ENCODE results near the gene FURIN.

The FURIN gene

DNA sequence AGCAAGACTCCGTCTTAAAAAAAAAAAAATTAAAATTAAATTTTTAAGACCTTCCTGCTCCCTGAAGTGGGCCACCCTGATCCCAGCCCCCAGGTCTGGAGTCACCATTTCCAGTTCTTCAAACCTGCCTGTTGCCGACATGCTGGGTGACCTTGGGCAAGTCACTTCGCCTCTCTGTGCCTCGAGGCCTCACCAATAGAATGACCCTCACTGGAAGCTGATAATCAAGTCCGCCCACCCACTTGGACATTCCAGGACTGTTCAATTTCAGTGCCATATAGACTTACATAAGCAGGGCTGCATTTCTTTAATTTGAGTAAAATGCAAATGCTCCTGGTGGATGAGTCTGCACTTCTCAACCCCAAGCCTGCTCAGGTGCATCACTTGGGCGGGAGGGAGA is 39.3 kb upstream of the FURIN start:
- Histone ChIP-seq H3K27me3 (ENCODE audit: control insufficient read depth, insufficient read depth, low read length) (no peaks in the 10 kb centered on the region), H3K27ac (ENCODE audit: low read depth, low read length) (no peak overlapping the region), H3K9me3 (ENCODE audit: control insufficient read depth, insufficient read depth, low read length) (no peaks in the 10 kb centered on the region), H3K4me3 (ENCODE audit: low read depth, low read length) (no peak overlapping the region), H3K4me1 (ENCODE audit: control insufficient read depth, insufficient read depth, low read length) (no peaks in the 10 kb centered on the region), H3K9ac (ENCODE audit: low read depth, low read length) (no peak overlapping the region), H3K36me3 (ENCODE audit: control insufficient read depth, insufficient read depth, low read length) (no peaks in the 10 kb centered on the region)

GRCh38 chr15:90829942-90830440 is 38.4 kb upstream of the FURIN start:
- no peaks in the 10 kb centered on the region for H3K9me3 ChIP-seq (ENCODE audit: control insufficient read depth, insufficient read depth, low read length)
- no peaks in the 10 kb centered on the region for H3K36me3 ChIP-seq (ENCODE audit: control insufficient read depth, insufficient read depth, low read length)
- H3K4me3 ChIP-seq (ENCODE audit: low read depth, low read length) = no peak overlapping the region
- no peaks in the 10 kb centered on the region for H3K27me3 ChIP-seq (ENCODE audit: control insufficient read depth, insufficient read depth, low read length)
- H3K4me1 ChIP-seq (ENCODE audit: control insufficient read depth, insufficient read depth, low read length) = no peaks in the 10 kb centered on the region
- no peak overlapping the region for H3K27ac ChIP-seq (ENCODE audit: low read depth, low read length)
- no peak overlapping the region for H3K9ac ChIP-seq (ENCODE audit: low read depth, low read length)

- H3K4me3 ChIP-seq (ENCODE audit: low read depth, low read length) = no peak overlapping the region
- no peak overlapping the region for H3K27ac ChIP-seq (ENCODE audit: low read depth, low read length)
- H3K36me3 ChIP-seq (ENCODE audit: control insufficient read depth, insufficient read depth, low read length) = no peaks in the 10 kb centered on the region
- H3K9me3 ChIP-seq (ENCODE audit: control insufficient read depth, insufficient read depth, low read length) = no peaks in the 10 kb centered on the region
- no peaks in the 10 kb centered on the region for H3K27me3 ChIP-seq (ENCODE audit: control insufficient read depth, insufficient read depth, low read length)
- no peak overlapping the region for H3K9ac ChIP-seq (ENCODE audit: low read depth, low read length)
- H3K4me1 ChIP-seq (ENCODE audit: control insufficient read depth, insufficient read depth, low read length) = peaks cover 13% of the 10 kb centered on the region
Measured at GRCh38 chr15:90834626-90835025, 33.8 kb upstream of the FURIN start.

- Histone ChIP-seq H3K4me3 (ENCODE audit: low read depth, low read length) (no peak overlapping the region), H3K4me1 (ENCODE audit: control insufficient read depth, insufficient read depth, low read length) (peaks cover 28% of the 10 kb centered on the region), H3K9ac (ENCODE audit: low read depth, low read length) (no peak overlapping the region), H3K9me3 (ENCODE audit: control insufficient read depth, insufficient read depth, low read length) (no peaks in the 10 kb centered on the region), H3K27me3 (ENCODE audit: control insufficient read depth, insufficient read depth, low read length) (no peaks in the 10 kb centered on the region), H3K27ac (ENCODE audit: low read depth, low read length) (peak overlapping the region; percentile 55), H3K36me3 (ENCODE audit: control insufficient read depth, insufficient read depth, low read length) (no peaks in the 10 kb centered on the region)
Measured at GRCh38 chr15:90836296-90836871, 32.0 kb upstream of the FURIN start.

GRCh38 chr15:90837094-90837493 is 31.3 kb upstream of the FURIN start:
- no peak overlapping the region for H3K27ac ChIP-seq (ENCODE audit: low read depth, low read length)
- peaks cover 28% of the 10 kb centered on the region for H3K4me1 ChIP-seq (ENCODE audit: control insufficient read depth, insufficient read depth, low read length)
- no peaks in the 10 kb centered on the region for H3K36me3 ChIP-seq (ENCODE audit: control insufficient read depth, insufficient read depth, low read length)
- H3K9me3 ChIP-seq (ENCODE audit: control insufficient read depth, insufficient read depth, low read length) = no peaks in the 10 kb centered on the region
- H3K27me3 ChIP-seq (ENCODE audit: control insufficient read depth, insufficient read depth, low read length) = no peaks in the 10 kb centered on the region
- no peak overlapping the region for H3K4me3 ChIP-seq (ENCODE audit: low read depth, low read length)
- H3K9ac ChIP-seq (ENCODE audit: low read depth, low read length) = no peak overlapping the region

DNA sequence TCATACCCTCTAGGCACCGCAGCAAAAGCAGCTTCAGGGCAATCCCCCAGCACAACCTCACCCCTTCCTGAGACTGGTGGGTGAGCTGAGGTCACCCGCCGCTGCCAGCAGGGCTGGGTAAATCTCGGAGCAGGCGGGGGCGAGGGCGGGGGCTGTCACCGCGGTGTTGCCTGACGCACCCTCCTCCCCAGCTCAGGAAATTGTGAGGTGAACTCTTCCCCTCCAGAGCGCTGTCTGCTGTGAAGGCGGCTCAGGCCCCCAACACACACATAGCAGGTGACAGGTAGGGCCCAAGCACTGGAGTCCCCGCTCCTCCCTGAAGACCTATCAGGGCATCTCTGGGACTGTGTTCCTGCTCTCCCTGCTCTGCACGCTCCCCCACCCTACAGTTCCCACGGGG is 30.2 kb upstream of the FURIN start:
- peaks cover 28% of the 10 kb centered on the region for H3K4me1 ChIP-seq (ENCODE audit: control insufficient read depth, insufficient read depth, low read length)
- H3K36me3 ChIP-seq (ENCODE audit: control insufficient read depth, insufficient read depth, low read length) = no peaks in the 10 kb centered on the region
- no peaks in the 10 kb centered on the region for H3K27me3 ChIP-seq (ENCODE audit: control insufficient read depth, insufficient read depth, low read length)
- H3K9me3 ChIP-seq (ENCODE audit: control insufficient read depth, insufficient read depth, low read length) = no peaks in the 10 kb centered on the region
- no peak overlapping the region for H3K9ac ChIP-seq (ENCODE audit: low read depth, low read length)
- H3K4me3 ChIP-seq (ENCODE audit: low read depth, low read length) = no peak overlapping the region
- no peak overlapping the region for H3K27ac ChIP-seq (ENCODE audit: low read depth, low read length)

DNA sequence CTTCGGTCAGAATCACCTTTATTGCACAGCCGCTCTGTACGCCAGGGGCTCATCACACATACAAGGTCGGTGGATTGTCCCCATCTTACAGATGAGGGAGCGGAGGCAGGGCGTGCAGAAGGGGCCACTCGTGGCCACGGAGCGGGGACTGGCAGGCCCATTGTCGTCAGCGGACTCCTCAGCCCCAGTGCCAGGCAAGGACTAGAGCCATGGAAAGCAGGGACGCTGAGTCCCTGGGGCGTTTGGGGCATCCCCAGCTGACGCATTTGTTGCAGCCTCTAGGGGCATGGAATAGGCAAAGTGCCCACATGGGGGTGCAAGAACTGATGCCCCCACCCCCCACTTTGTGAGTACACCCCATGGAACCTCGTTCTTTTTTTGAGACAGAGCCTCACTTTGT is 29.8 kb upstream of the FURIN start:
- Histone ChIP-seq H3K4me3 (ENCODE audit: low read depth, low read length) (no peak overlapping the region), H3K9ac (ENCODE audit: low read depth, low read length) (no peak overlapping the region), H3K9me3 (ENCODE audit: control insufficient read depth, insufficient read depth, low read length) (no peaks in the 10 kb centered on the region), H3K4me1 (ENCODE audit: control insufficient read depth, insufficient read depth, low read length) (peaks cover 28% of the 10 kb centered on the region), H3K27me3 (ENCODE audit: control insufficient read depth, insufficient read depth, low read length) (no peaks in the 10 kb centered on the region), H3K27ac (ENCODE audit: low read depth, low read length) (no peak overlapping the region), H3K36me3 (ENCODE audit: control insufficient read depth, insufficient read depth, low read length) (no peaks in the 10 kb centered on the region)

- no peaks in the 10 kb centered on the region for H3K9me3 ChIP-seq (ENCODE audit: control insufficient read depth, insufficient read depth, low read length)
- peak overlapping the region; percentile 53 for H3K9ac ChIP-seq (ENCODE audit: low read depth, low read length)
- no peaks in the 10 kb centered on the region for H3K36me3 ChIP-seq (ENCODE audit: control insufficient read depth, insufficient read depth, low read length)
- H3K4me1 ChIP-seq (ENCODE audit: control insufficient read depth, insufficient read depth, low read length) = peaks cover 28% of the 10 kb centered on the region
- no peaks in the 10 kb centered on the region for H3K27me3 ChIP-seq (ENCODE audit: control insufficient read depth, insufficient read depth, low read length)
- H3K27ac ChIP-seq (ENCODE audit: low read depth, low read length) = peak overlapping the region; percentile 89
- H3K4me3 ChIP-seq (ENCODE audit: low read depth, low read length) = peak overlapping the region; percentile 37; the same call in 1 of the 2 replicates
Measured at GRCh38 chr15:90839187-90840071, 29.0 kb upstream of the FURIN start.

DNA sequence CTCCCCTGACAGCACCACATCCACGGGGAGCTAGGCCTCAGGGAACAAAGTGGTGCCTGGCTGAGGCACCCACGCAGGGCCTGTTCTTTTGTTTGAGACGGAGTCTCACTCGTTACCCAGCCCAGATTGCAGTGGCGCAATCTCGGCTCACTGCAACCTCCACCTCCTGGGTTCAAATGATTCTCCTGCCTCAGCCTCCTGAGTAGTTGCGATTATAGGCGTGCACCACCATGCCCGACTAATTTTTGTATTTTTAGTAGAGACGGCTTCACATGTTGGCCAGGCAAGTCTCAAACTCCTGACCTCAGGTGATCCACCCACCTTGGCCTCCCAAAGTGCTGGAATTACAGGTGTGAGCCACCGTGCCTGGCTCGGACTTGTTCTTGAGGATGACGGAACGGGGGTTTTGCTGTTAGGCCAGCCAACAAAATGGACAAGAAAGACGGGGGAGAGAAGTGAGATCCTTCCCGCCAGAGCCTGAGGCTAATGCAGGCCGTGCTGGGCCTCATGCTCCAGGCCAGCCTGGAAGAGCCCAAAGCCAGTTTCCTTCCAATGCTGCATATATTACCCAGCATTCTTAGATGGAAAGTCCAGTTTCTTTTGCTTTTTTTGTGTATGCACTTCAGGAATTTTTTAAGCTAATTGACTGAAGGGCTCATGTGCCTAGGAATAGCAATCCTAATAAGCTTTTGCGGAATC is 28.1 kb upstream of the FURIN start:
- 0 out of 2 replicates have a peak overlapping the region, but pooled peaks have one; percentile 34 for H3K4me3 ChIP-seq (ENCODE audit: low read depth, low read length)
- H3K27ac ChIP-seq (ENCODE audit: low read depth, low read length) = peak overlapping the region; percentile 89

DNA sequence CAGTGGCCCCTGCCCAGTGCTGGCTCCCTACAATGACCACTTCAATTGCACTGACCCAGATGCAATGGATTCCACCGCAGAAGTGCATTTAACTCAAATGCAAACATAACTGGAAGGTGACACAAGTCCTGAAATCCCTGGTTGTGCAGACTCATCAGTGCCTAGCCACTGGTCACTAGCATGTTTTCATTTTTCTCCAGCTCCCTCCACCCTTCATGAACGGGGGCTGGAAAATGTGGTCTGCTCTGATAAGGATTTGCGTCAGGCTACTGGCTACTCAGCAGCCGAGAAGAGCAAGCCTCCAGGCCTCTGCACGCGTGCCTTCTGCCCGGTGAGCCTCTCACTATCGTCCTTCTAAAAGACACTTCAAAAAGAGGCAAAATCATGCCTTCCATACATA is 27.4 kb upstream of the FURIN start:
- peaks cover 28% of the 10 kb centered on the region for H3K4me1 ChIP-seq (ENCODE audit: control insufficient read depth, insufficient read depth, low read length)
- no peaks in the 10 kb centered on the region for H3K36me3 ChIP-seq (ENCODE audit: control insufficient read depth, insufficient read depth, low read length)
- H3K9me3 ChIP-seq (ENCODE audit: control insufficient read depth, insufficient read depth, low read length) = no peaks in the 10 kb centered on the region
- no peak overlapping the region for H3K9ac ChIP-seq (ENCODE audit: low read depth, low read length)
- H3K4me3 ChIP-seq (ENCODE audit: low read depth, low read length) = no peak overlapping the region
- no peak overlapping the region for H3K27ac ChIP-seq (ENCODE audit: low read depth, low read length)
- H3K27me3 ChIP-seq (ENCODE audit: control insufficient read depth, insufficient read depth, low read length) = no peaks in the 10 kb centered on the region

More for the DNA sequence above, 28.1 kb upstream of the FURIN start:
- Histone ChIP-seq H3K9ac (ENCODE audit: low read depth, low read length) (peak overlapping the region; percentile 53; the same call in 1 of the 2 replicates), H3K9me3 (ENCODE audit: control insufficient read depth, insufficient read depth, low read length) (no peaks in the 10 kb centered on the region), H3K27me3 (ENCODE audit: control insufficient read depth, insufficient read depth, low read length) (no peaks in the 10 kb centered on the region), H3K4me1 (ENCODE audit: control insufficient read depth, insufficient read depth, low read length) (peaks cover 28% of the 10 kb centered on the region), H3K36me3 (ENCODE audit: control insufficient read depth, insufficient read depth, low read length) (no peaks in the 10 kb centered on the region)

DNA sequence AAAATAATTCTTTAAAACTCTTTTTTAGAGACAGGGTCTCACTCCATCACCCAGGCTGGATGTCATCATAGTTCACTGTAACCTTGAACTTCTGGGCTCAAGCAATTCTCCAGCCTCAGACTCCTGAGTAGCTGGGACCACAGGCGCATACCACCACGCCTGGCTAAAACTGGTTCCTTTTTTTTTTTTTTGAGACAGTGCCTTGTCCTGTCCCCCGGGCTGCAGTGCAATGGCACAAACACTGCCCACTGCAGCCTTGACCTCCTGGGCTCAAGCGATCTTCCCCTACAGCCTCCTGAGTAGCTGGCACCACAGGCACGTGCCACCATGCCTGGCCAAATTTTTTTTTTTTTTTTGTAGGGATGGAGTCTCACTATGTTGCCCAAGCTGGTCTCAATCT is 23.7 kb upstream of the FURIN start:
- H3K4me3 ChIP-seq (ENCODE audit: low read depth, low read length) = no peak overlapping the region
- no peaks in the 10 kb centered on the region for H3K9me3 ChIP-seq (ENCODE audit: control insufficient read depth, insufficient read depth, low read length)
- no peaks in the 10 kb centered on the region for H3K27me3 ChIP-seq (ENCODE audit: control insufficient read depth, insufficient read depth, low read length)
- no peak overlapping the region for H3K9ac ChIP-seq (ENCODE audit: low read depth, low read length)
- no peak overlapping the region for H3K27ac ChIP-seq (ENCODE audit: low read depth, low read length)
- peaks cover 14% of the 10 kb centered on the region for H3K4me1 ChIP-seq (ENCODE audit: control insufficient read depth, insufficient read depth, low read length)
- no peaks in the 10 kb centered on the region for H3K36me3 ChIP-seq (ENCODE audit: control insufficient read depth, insufficient read depth, low read length)

All from HUES48 (cell line).